Activated B cell treated with CpG ODN at 0.5 μM for 24 hours (primary cell): ENCODE measurements around the gene IGF1R. TPM values are rescaled to one million over a fixed set of nuclear protein-coding genes. Genes with fewer than 3 reads are reported as not detected.
A peak's percentile ranks its signal among the peaks of the same experiment; 100 is the strongest.

Experiments
- ATAC-seq: fragments of 200-7000 bp; cut with Tn5 transposase; one replicate; pipeline ENCODE4 v1.10.0; 2021; ENCODE audit warnings: low read depth, mild to moderate bottlenecking, moderate library complexity
- CTCF ChIA-PET: fragments of 350-600 bp; sonication (Branson Sonifier 250); formaldehyde crosslinking; loops from one replicate; lab custom pipeline; 2021; ENCODE audit warnings: antibody characterized with exemption; lab: Charles Lee
- POLR2A ChIA-PET: fragments of 350-600 bp; sonication (Branson Sonifier 250); formaldehyde crosslinking; loops from one replicate; lab custom pipeline; 2021; ENCODE audit warnings: antibody characterized with exemption; lab: Charles Lee
- DNase-seq: peaks from one replicate; pipeline ENCODE4 v3.0.0; 2022
- H3K27ac Mint-ChIP-seq: one replicate; pipeline ENCODE4 v1.8.0; 2020; ENCODE audit warnings: mixed read lengths
- H3K27me3 Mint-ChIP-seq: one replicate; pipeline ENCODE4 v1.8.0; 2021; ENCODE audit warnings: mixed read lengths
- H3K36me3 Mint-ChIP-seq: one replicate; pipeline ENCODE4 v1.8.0; 2021; ENCODE audit warnings: low read depth, mixed read lengths
- H3K4me1 Mint-ChIP-seq: one replicate; pipeline ENCODE4 v1.8.0; 2021; ENCODE audit warnings: mixed read lengths
- H3K4me3 Mint-ChIP-seq: one replicate; pipeline ENCODE4 v1.8.0; 2020; ENCODE audit warnings: mild to moderate bottlenecking, mixed read lengths
- H3K9me3 Mint-ChIP-seq: one replicate; pipeline ENCODE4 v1.8.0; 2020; ENCODE audit warnings: mixed read lengths
- CTCF ChIP-seq: fragments of 200-600 bp; IDR thresholded peaks from one replicate; pipeline ENCODE4 v1.8.0; 2022; ENCODE audit warnings: antibody characterized with exemption, mild to moderate bottlenecking
- intact Hi-C: fragments of 100-400 bp; cut with micrococcal nuclease; formaldehyde crosslinking; loops from one replicate; pipeline ENCODE4 v1.15.1; 2024
- total RNA-seq: library from RNA; stranded (reverse); gene quantifications from 2 replicates; pipeline ENCODE4 v1.2.3, GENCODE V29; 2022

Gene IGF1R
- total RNA-seq, 1 donor from 2014 or later, result 6.7 TPM

DNA sequence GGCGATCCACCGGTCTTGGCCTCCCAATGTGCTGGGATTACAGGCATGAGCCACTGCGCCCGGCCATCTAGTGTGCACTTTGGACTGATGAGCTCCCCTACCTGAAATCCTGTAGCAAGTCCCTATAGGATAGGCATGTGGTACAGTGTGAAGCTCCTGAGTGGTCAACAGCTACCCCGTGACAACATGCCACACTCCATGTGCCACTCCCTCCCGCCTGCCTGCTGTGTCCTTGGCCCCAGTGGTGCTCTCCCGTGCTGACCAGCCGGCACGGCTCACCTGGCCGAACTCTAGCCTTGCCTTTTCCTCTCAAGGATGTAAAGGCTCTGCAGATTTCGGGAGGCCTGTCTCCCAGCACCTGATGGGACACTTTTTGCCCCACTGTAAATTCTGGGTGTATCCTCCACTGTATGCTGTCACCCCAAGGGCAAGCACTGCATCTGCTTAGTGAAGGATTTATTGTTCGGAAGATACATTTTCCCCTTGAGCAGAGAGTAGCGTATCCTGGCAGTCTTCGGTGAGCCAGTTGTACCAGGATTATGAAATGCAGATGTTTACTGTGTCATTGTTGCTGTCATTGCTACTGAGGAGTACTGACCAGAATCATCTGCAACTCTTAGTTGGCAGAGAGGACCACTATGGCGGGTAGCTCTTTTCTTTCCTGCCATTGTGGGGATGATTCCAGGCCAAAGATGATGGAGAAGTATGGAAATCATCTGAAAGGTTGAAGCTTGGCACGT lies 64.7 kb downstream of the IGF1R start:
- ATAC-seq, result no peak
- H3K4me1 Mint-ChIP-seq, result peaks cover 17% of the 10 kb centered on the region
- H3K27ac Mint-ChIP-seq, result no peak overlapping the region
- ChIA-PET POLR2A (no interaction called here), CTCF (no interaction called here)
- H3K36me3 Mint-ChIP-seq, result peaks cover 11% of the 10 kb centered on the region
- peaks cover 3% of the 10 kb centered on the region for H3K9me3 Mint-ChIP-seq
- no peak for TF ChIP-seq CTCF
- DNase-seq, result no peak
- peaks cover 2% of the 10 kb centered on the region for H3K27me3 Mint-ChIP-seq
- no peak overlapping the region for H3K4me3 Mint-ChIP-seq
- intact Hi-C loops, result no loop called here

- no peak for TF ChIP-seq CTCF
- DNase-seq (no peak), ATAC-seq (peak; percentile 45)
- H3K4me1 Mint-ChIP-seq, result peaks cover 20% of the 10 kb centered on the region
- H3K9me3 Mint-ChIP-seq, result peaks cover 3% of the 10 kb centered on the region
- H3K4me3 Mint-ChIP-seq, result no peak overlapping the region
- peaks cover 11% of the 10 kb centered on the region for H3K36me3 Mint-ChIP-seq
- intact Hi-C loops, result no loop called here
- H3K27me3 Mint-ChIP-seq, result peaks cover 2% of the 10 kb centered on the region
- ChIA-PET CTCF (no interaction called here), POLR2A (no interaction called here)
- H3K27ac Mint-ChIP-seq, result no peak overlapping the region
Observed at GRCh38 chr15:98713585-98714001, 65.3 kb downstream of the IGF1R start.

- H3K4me1 Mint-ChIP-seq, result peaks cover 20% of the 10 kb centered on the region
- peaks cover 2% of the 10 kb centered on the region for H3K27me3 Mint-ChIP-seq
- intact Hi-C loops, result no loop called here
- H3K27ac Mint-ChIP-seq, result no peak overlapping the region
- peaks cover 3% of the 10 kb centered on the region for H3K9me3 Mint-ChIP-seq
- no peak for DNase-seq
- POLR2A ChIA-PET, result no interaction called here
- CTCF ChIA-PET, result no interaction called here
- no peak overlapping the region for H3K4me3 Mint-ChIP-seq
- no peak for ATAC-seq
- peaks cover 11% of the 10 kb centered on the region for H3K36me3 Mint-ChIP-seq
- no peak for TF ChIP-seq CTCF
Observed at GRCh38 chr15:98714922-98715321, 66.6 kb downstream of the IGF1R start.

- Mint-ChIP-seq H3K9me3 (peaks cover 3% of the 10 kb centered on the region), H3K4me3 (no peak overlapping the region), H3K27ac (no peak overlapping the region), H3K27me3 (peaks cover 2% of the 10 kb centered on the region), H3K4me1 (peaks cover 20% of the 10 kb centered on the region), H3K36me3 (peaks cover 11% of the 10 kb centered on the region)
- CTCF ChIA-PET, result no interaction called here
- ATAC-seq (no peak), DNase-seq (no peak)
- POLR2A ChIA-PET, result no interaction called here
- intact Hi-C loops, result no loop called here
- no peak for TF ChIP-seq CTCF
Observed at GRCh38 chr15:98715401-98715800, 67.1 kb downstream of the IGF1R start.

DNA sequence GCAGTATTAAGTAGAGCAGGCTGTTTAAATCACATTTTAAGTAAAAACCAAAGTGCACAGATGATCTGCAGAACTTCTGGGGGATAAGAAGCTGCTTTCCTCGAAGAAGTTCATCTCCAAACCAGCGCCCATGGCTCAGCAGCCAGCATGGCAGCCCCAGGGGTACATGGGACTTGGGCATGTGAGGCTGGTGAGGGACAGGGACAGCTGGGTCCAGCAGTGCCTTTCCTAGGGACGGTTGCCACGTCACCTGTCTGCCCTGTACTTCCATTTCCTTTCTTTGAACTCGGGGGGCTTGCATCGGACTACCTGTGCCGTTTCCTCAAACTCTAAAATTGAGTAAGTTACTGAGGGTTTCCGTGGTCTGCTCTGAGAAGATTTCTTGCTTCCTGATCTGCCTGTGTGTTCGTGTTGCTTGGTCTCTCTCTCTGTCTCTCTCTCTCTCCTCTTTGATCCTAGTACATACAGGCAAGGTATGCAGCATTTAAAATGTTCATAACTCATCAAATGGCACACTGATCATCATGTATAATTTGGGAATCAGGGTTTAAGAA lies 67.6 kb downstream of the IGF1R start:
- H3K4me1 Mint-ChIP-seq, result peaks cover 20% of the 10 kb centered on the region
- TF ChIP-seq CTCF, result no peak
- H3K27me3 Mint-ChIP-seq, result peaks cover 2% of the 10 kb centered on the region
- peaks cover 3% of the 10 kb centered on the region for H3K9me3 Mint-ChIP-seq
- POLR2A ChIA-PET, result no interaction called here
- no peak overlapping the region for H3K27ac Mint-ChIP-seq
- CTCF ChIA-PET, result no interaction called here
- no peak overlapping the region for H3K4me3 Mint-ChIP-seq
- no peak for DNase-seq
- peaks cover 11% of the 10 kb centered on the region for H3K36me3 Mint-ChIP-seq
- ATAC-seq, result no peak
- intact Hi-C loops, result no loop called here
